Nephron (organoid): ENCODE measurements around the gene SLC35F1.

ENCODE experiments used
- H3K27ac Mint-ChIP-seq, 3 experiments: 2 replicates each; pipeline ENCODE4 v1.8.0; 2020; ENCODE audit warnings: mixed read lengths in 3 of 3, mild to moderate bottlenecking in 2 of 3, moderate library complexity in 1 of 3
- H3K27me3 Mint-ChIP-seq: 2 replicates; pipeline ENCODE4 v1.8.0; 2021; ENCODE audit warnings: low read depth, mild to moderate bottlenecking, moderate library complexity, mixed read lengths
- H3K36me3 Mint-ChIP-seq: 2 replicates; pipeline ENCODE4 v1.8.0; 2020; ENCODE audit warnings: low read depth, mixed read lengths
- H3K4me1 Mint-ChIP-seq: 2 replicates; pipeline ENCODE4 v1.8.0; 2020; ENCODE audit warnings: mixed read lengths
- H3K4me3 Mint-ChIP-seq, 3 experiments: 2 replicates each; pipeline ENCODE4 v1.8.0; 2020; ENCODE audit warnings: mild to moderate bottlenecking in 3 of 3, mixed read lengths in 3 of 3, moderate library complexity in 2 of 3
- H3K9me3 Mint-ChIP-seq: 2 replicates; pipeline ENCODE4 v1.8.0; 2020; ENCODE audit warnings: mixed read lengths
- CTCF ChIP-seq, 3 experiments: fragments of 200-600 bp; sonication (generic); IDR thresholded peaks; one replicate each; pipeline ENCODE4 v1.5.0; 2021; ENCODE audit warnings: antibody characterized with exemption in 3 of 3; ENCODE audit not compliant: unreplicated experiment in 3 of 3

SLC35F1 gene

GRCh38 chr6:118218156-118218555 is 311.1 kb downstream of the SLC35F1 start:
- Mint-ChIP-seq H3K4me3 (no peak overlapping the region), H3K4me1 (no peaks in the 10 kb centered on the region), H3K36me3 (no peaks in the 10 kb centered on the region), H3K9me3 (no peaks in the 10 kb centered on the region), H3K27ac (no peak overlapping the region), H3K27me3 (no peaks in the 10 kb centered on the region)
- TF ChIP-seq CTCF (IDR thresholded peaks at IDR 0.05; ENCODE audit: unreplicated experiment in 3 of 3): no peak

- H3K4me1 Mint-ChIP-seq: no peaks in the 10 kb centered on the region
- no peak for TF ChIP-seq CTCF (IDR thresholded peaks at IDR 0.05; ENCODE audit: unreplicated experiment in 3 of 3)
- no peaks in the 10 kb centered on the region for H3K27me3 Mint-ChIP-seq
- no peaks in the 10 kb centered on the region for H3K36me3 Mint-ChIP-seq
- no peak overlapping the region for H3K4me3 Mint-ChIP-seq
- no peak overlapping the region for H3K27ac Mint-ChIP-seq
- H3K9me3 Mint-ChIP-seq: no peaks in the 10 kb centered on the region
These were observed 313.5 kb downstream of the SLC35F1 start for GRCh38 chr6:118220429-118221128.

DNA sequence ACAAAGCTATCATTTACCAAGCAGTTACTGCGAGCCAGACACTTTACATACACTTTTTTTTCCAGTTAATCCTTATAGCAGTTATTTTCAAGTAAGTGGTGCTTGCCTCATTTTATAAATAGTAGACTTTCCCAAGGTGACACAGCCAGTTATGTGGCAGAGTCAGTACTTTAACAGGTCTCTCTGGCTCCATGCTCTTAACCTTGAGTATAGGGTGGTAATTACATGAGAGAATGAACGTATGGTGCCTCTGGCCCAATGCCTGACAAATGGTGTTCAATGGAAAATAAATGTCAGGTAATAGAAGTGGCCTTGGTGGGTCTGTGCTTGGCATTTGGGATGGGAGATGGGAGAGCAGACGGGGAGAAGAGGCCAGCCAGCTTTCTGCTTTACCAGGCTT is 316.3 kb downstream of the SLC35F1 start:
- Mint-ChIP-seq H3K9me3 (no peaks in the 10 kb centered on the region), H3K4me1 (no peaks in the 10 kb centered on the region), H3K27me3 (no peaks in the 10 kb centered on the region), H3K4me3 (no peak overlapping the region), H3K27ac (no peak overlapping the region), H3K36me3 (no peaks in the 10 kb centered on the region)
- TF ChIP-seq CTCF (IDR thresholded peaks at IDR 0.05; ENCODE audit: unreplicated experiment in 3 of 3): no peak

GRCh38 chr6:118228886-118229285 is 321.8 kb downstream of the SLC35F1 start:
- H3K27ac Mint-ChIP-seq: no peak overlapping the region
- TF ChIP-seq CTCF (IDR thresholded peaks at IDR 0.05; ENCODE audit: unreplicated experiment in 3 of 3): no peak
- H3K4me1 Mint-ChIP-seq: no peaks in the 10 kb centered on the region
- H3K36me3 Mint-ChIP-seq: no peaks in the 10 kb centered on the region
- H3K4me3 Mint-ChIP-seq: no peak overlapping the region
- H3K27me3 Mint-ChIP-seq: no peaks in the 10 kb centered on the region
- no peaks in the 10 kb centered on the region for H3K9me3 Mint-ChIP-seq

DNA sequence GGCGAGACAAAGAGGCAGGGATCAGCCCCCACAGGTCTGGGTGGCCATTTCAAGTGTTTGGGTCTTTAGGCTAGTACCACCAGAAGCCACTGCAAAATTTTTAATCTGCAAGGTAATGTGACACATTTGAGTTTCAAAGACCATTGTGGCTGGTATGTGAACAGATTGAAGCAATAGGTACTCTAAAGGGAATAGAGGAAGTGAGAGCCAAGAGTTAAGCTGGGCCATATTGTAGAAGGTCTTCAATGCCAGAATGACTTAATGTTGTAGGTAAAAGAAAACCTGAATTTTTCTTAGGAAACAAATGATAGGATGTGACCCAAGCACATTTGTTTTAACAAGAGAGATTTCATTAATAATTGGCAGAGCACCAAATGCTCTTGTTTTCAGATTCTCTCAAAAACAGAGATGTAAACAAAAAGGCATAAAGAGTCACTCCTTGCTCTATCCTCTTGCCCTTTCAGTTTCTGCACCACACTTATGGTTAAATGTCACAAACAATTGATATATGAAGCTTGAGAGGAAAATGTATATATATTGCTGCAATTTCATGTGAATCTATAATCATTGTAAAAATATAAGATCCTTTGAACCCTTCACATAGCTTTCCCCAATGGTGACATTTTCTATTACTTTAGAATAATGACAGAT is 333.9 kb downstream of the SLC35F1 start:
- no peaks in the 10 kb centered on the region for H3K36me3 Mint-ChIP-seq
- TF ChIP-seq CTCF (IDR thresholded peaks at IDR 0.05; ENCODE audit: unreplicated experiment in 3 of 3): no peak

GRCh38 chr6:118246406-118246805 is 339.3 kb downstream of the SLC35F1 start:
- Mint-ChIP-seq H3K4me3 (no peak overlapping the region), H3K4me1 (peaks cover 14% of the 10 kb centered on the region), H3K9me3 (no peaks in the 10 kb centered on the region), H3K27me3 (peaks cover 5% of the 10 kb centered on the region), H3K36me3 (no peaks in the 10 kb centered on the region), H3K27ac (no peak overlapping the region)
- no peak for TF ChIP-seq CTCF (IDR thresholded peaks at IDR 0.05; ENCODE audit: unreplicated experiment in 3 of 3)

More for the DNA sequence above, 333.9 kb downstream of the SLC35F1 start:
- no peak overlapping the region for H3K4me3 Mint-ChIP-seq
- no peak overlapping the region for H3K27ac Mint-ChIP-seq
- H3K9me3 Mint-ChIP-seq: no peaks in the 10 kb centered on the region
- H3K4me1 Mint-ChIP-seq: peaks cover 9% of the 10 kb centered on the region
- H3K27me3 Mint-ChIP-seq: peaks cover 4% of the 10 kb centered on the region
